ENCODE measurements around the gene MCRS1.

- TF ChIP-seq POLR2AphosphoS5 (IDR thresholded peaks at IDR 0.05; ENCODE audit: insufficient read depth, low read depth, low read length), result no peak
- no peak for TF ChIP-seq CTCF (IDR thresholded peaks at IDR 0.05; ENCODE audit: extremely low read depth in 1 of 2, insufficient read depth in 1 of 2, low read depth in 1 of 2, low read length in 2 of 2)
- TF ChIP-seq EZH2 (IDR thresholded peaks at IDR 0.05; ENCODE audit: borderline replicate concordance, low read depth, low read length, severe bottlenecking), result no peak
- no peak for TF ChIP-seq POLR2A (IDR thresholded peaks at IDR 0.05; ENCODE audit: low read depth, low read length)
These were observed 20.3 kb upstream of the MCRS1 start for GRCh38 chr12:49588281-49588680.
